Neural cell (in vitro differentiated cells): ENCODE measurements around the gene ZDHHC18. TPM values are rescaled to one million over a fixed set of nuclear protein-coding genes. Genes with fewer than 3 reads are reported as not detected.

Experiments
- H2AFZ ChIP-seq: fragments of 200-600, 300-800 bp; sonication (generic), shearing (Covaris generic); 2 replicates; pipeline ENCODE4 v1.6.0; 2014; ENCODE audit warnings: low read depth, mild to moderate bottlenecking, antibody characterized with exemption, low read length, moderate library complexity
- H3F3A ChIP-seq: fragments of 200-600 bp; shearing (Covaris generic); 2 replicates; pipeline ENCODE4 v1.6.1; 2016; ENCODE audit warnings: mild to moderate bottlenecking, moderate library complexity, mixed read lengths, antibody characterized with exemption, low read length; ENCODE audit not compliant: insufficient read depth, poor library complexity, severe bottlenecking
- H3K27ac ChIP-seq: fragments of 200-600, 300-800 bp; sonication (generic), shearing (Covaris generic); 2 replicates; pipeline ENCODE4 v1.5.1; 2014; ENCODE audit warnings: mild to moderate bottlenecking, low read length, moderate library complexity
- H3K27me3 ChIP-seq: fragments of 300-800, 200-600 bp; sonication (generic), shearing (Covaris generic); 2 replicates; pipeline ENCODE4 v1.6.0; 2014; ENCODE audit warnings: mild to moderate bottlenecking, low read depth, low read length, moderate library complexity; ENCODE audit not compliant: insufficient read depth
- H3K36me3 ChIP-seq: fragments of 300-800, 200-600 bp; sonication (generic), shearing (Covaris generic); 2 replicates; pipeline ENCODE4 v1.5.1; 2014; ENCODE audit warnings: mild to moderate bottlenecking, antibody characterized with exemption, low read length, moderate library complexity; ENCODE audit not compliant: insufficient read depth
- H3K4me2 ChIP-seq: fragments of 300-800, 200-600 bp; sonication (generic), shearing (Covaris generic); 2 replicates; pipeline ENCODE4 v1.6.0; 2014; ENCODE audit warnings: mild to moderate bottlenecking, low read length
- H3K4me3 ChIP-seq: fragments of 300-800, 200-600 bp; sonication (generic), shearing (Covaris generic); 2 replicates; pipeline ENCODE4 v1.5.1; 2014; ENCODE audit warnings: mild to moderate bottlenecking, low read length, moderate library complexity
- H3K79me2 ChIP-seq: fragments of 200-600 bp; shearing (Covaris generic); replicated peaks from 2 replicates; pipeline ENCODE4 v1.6.0; 2014; ENCODE audit warnings: mild to moderate bottlenecking, low read length, moderate library complexity; ENCODE audit not compliant: insufficient read depth
- H3K9ac ChIP-seq: fragments of 300-800, 200-600 bp; sonication (generic), shearing (Covaris generic); 2 replicates; pipeline ENCODE4 v1.6.1; 2016; ENCODE audit warnings: mild to moderate bottlenecking, low read length, mixed read lengths
- H3K9me2 ChIP-seq: fragments of 200-600 bp; shearing (Covaris generic); 2 replicates; pipeline ENCODE4 v1.6.1; 2016; ENCODE audit warnings: mild to moderate bottlenecking, low read length, mixed read lengths; ENCODE audit not compliant: insufficient read depth
- H3K9me3 ChIP-seq: fragments of 200-600, 300-800 bp; sonication (generic), shearing (Covaris generic); 2 replicates; pipeline ENCODE4 v1.6.1; 2016; ENCODE audit warnings: mild to moderate bottlenecking, mixed run types, low read length, moderate library complexity, mixed read lengths
- H4K20me1 ChIP-seq: fragments of 200-600 bp; shearing (Covaris generic); 2 replicates; pipeline ENCODE4 v1.6.1; 2016; ENCODE audit warnings: mild to moderate bottlenecking, mixed run types; ENCODE audit not compliant: insufficient read depth
- EP300 ChIP-seq: fragments of 450-650 bp; conservative IDR thresholded peaks from 2 replicates; pipeline ENCODE4 v1.6.1; 2014; ENCODE audit warnings: antibody characterized with exemption, mild to moderate bottlenecking, moderate library complexity; ENCODE audit not compliant: poor library complexity, severe bottlenecking
- EZH2 ChIP-seq: fragments of 200-600, 300-800 bp; shearing (Covaris generic), sonication (generic); IDR thresholded peaks from 2 replicates; pipeline ENCODE4 v1.6.1; 2014; ENCODE audit warnings: antibody characterized with exemption, low read length, borderline replicate concordance, mild to moderate bottlenecking; ENCODE audit not compliant: insufficient read depth, poor library complexity, severe bottlenecking
- MXI1 ChIP-seq: fragments of 450-650 bp; conservative IDR thresholded peaks from 2 replicates; pipeline ENCODE4 v1.6.1; 2014; ENCODE audit warnings: antibody characterized with exemption, mild to moderate bottlenecking; ENCODE audit not compliant: poor library complexity, severe bottlenecking
- POLR2AphosphoS5 ChIP-seq: IDR thresholded peaks from 2 replicates; pipeline ENCODE4 v1.6.1; 2012
- RAD21 ChIP-seq: fragments of 450-650 bp; conservative IDR thresholded peaks from 2 replicates; pipeline ENCODE4 v1.6.1; 2014; ENCODE audit warnings: antibody characterized with exemption, mild to moderate bottlenecking, moderate library complexity
- SMC3 ChIP-seq: fragments of 450-650 bp; conservative IDR thresholded peaks from 2 replicates; pipeline ENCODE4 v1.6.1; 2014; ENCODE audit warnings: antibody characterized with exemption, mild to moderate bottlenecking, moderate library complexity; ENCODE audit not compliant: poor library complexity
- TAF1 ChIP-seq: IDR thresholded peaks from 2 replicates; pipeline ENCODE4 v1.6.1; 2012; ENCODE audit warnings: low read depth
- polyA plus RNA-seq: library from polyadenylated mRNA; depleted of rRNA; stranded (reverse); fragments of >200 nt; gene quantifications from 2 replicates; pipeline ENCODE4 v1.2.3, GENCODE V29; 2014
- TF ChIP-seq, protein P1 (sequence below): fragments of 450-650 bp; IDR thresholded peaks from 2 replicates; pipeline ENCODE4 v1.5.1; 2014; ENCODE audit warnings: antibody characterized with exemption, mild to moderate bottlenecking, moderate library complexity; ENCODE audit not compliant: poor library complexity, severe bottlenecking
- TF ChIP-seq, protein P2 (sequence below): IDR thresholded peaks from 2 replicates; pipeline ENCODE4 v1.6.1; 2012; ENCODE audit warnings: borderline replicate concordance

The ZDHHC18 gene
- polyA plus RNA-seq, 1 donor from 2014 or later = 23.7 TPM

DNA sequence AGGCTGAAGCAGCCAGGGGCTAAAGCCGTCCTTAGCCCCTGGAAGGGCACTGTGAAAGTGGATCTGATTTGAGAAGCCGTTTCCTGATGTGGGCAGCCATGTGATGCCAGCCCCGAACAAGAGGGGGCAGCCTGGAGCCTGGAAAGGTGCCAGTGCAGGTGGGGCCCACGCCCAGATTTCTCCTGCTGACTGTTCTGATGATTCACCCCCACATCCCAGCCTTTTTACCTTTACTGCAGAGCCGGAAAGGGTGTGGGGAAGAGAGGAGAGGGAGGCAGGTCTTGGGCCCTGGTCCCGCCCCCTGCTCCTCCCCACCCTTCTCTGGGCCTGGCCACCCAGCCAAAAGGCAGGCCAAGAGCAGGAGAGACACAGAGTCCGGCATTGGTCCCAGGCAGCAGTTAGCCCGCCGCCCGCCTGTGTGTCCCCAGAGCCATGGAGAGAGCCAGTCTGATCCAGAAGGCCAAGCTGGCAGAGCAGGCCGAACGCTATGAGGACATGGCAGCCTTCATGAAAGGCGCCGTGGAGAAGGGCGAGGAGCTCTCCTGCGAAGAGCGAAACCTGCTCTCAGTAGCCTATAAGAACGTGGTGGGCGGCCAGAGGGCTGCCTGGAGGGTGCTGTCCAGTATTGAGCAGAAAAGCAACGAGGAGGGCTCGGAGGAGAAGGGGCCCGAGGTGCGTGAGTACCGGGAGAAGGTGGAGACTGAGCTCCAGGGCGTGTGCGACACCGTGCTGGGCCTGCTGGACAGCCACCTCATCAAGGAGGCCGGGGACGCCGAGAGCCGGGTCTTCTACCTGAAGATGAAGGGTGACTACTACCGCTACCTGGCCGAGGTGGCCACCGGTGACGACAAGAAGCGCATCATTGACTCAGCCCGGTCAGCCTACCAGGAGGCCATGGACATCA is 36.5 kb downstream of the ZDHHC18 start, which contains the start of gene SFN:
TSS of gene SFN (plus strand) at position 369 of the 904 bp plus-strand sequence. CDS start at position 433, 64 bp downstream.
- H3F3A ChIP-seq = no peaks in the 10 kb centered on the region
- TF ChIP-seq POLR2AphosphoS5 (no peak), EP300 (no peak), MXI1 (no peak), SMC3 (no peak), RAD21 (no peak), TAF1 (no peak), EZH2 (no peak)
- TF ChIP-seq, protein P1, sequence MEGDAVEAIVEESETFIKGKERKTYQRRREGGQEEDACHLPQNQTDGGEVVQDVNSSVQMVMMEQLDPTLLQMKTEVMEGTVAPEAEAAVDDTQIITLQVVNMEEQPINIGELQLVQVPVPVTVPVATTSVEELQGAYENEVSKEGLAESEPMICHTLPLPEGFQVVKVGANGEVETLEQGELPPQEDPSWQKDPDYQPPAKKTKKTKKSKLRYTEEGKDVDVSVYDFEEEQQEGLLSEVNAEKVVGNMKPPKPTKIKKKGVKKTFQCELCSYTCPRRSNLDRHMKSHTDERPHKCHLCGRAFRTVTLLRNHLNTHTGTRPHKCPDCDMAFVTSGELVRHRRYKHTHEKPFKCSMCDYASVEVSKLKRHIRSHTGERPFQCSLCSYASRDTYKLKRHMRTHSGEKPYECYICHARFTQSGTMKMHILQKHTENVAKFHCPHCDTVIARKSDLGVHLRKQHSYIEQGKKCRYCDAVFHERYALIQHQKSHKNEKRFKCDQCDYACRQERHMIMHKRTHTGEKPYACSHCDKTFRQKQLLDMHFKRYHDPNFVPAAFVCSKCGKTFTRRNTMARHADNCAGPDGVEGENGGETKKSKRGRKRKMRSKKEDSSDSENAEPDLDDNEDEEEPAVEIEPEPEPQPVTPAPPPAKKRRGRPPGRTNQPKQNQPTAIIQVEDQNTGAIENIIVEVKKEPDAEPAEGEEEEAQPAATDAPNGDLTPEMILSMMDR = no peak
- TF ChIP-seq, protein P2, sequence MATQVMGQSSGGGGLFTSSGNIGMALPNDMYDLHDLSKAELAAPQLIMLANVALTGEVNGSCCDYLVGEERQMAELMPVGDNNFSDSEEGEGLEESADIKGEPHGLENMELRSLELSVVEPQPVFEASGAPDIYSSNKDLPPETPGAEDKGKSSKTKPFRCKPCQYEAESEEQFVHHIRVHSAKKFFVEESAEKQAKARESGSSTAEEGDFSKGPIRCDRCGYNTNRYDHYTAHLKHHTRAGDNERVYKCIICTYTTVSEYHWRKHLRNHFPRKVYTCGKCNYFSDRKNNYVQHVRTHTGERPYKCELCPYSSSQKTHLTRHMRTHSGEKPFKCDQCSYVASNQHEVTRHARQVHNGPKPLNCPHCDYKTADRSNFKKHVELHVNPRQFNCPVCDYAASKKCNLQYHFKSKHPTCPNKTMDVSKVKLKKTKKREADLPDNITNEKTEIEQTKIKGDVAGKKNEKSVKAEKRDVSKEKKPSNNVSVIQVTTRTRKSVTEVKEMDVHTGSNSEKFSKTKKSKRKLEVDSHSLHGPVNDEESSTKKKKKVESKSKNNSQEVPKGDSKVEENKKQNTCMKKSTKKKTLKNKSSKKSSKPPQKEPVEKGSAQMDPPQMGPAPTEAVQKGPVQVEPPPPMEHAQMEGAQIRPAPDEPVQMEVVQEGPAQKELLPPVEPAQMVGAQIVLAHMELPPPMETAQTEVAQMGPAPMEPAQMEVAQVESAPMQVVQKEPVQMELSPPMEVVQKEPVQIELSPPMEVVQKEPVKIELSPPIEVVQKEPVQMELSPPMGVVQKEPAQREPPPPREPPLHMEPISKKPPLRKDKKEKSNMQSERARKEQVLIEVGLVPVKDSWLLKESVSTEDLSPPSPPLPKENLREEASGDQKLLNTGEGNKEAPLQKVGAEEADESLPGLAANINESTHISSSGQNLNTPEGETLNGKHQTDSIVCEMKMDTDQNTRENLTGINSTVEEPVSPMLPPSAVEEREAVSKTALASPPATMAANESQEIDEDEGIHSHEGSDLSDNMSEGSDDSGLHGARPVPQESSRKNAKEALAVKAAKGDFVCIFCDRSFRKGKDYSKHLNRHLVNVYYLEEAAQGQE = no peak
- no peaks in the 10 kb centered on the region for H3K27me3 ChIP-seq
- H2AFZ ChIP-seq = no peak within 1 kb of the TSS
- no peaks in the 10 kb centered on the region for H3K36me3 ChIP-seq
- no peak within 1 kb of the TSS for H3K4me3 ChIP-seq
- no peaks in the 10 kb centered on the region for H3K79me2 ChIP-seq
- no peak within 1 kb of the TSS for H3K9ac ChIP-seq
- H3K4me2 ChIP-seq = no peak within 1 kb of the TSS
- H3K9me3 ChIP-seq = no peaks in the 10 kb centered on the region
- H4K20me1 ChIP-seq = no peaks in the 10 kb centered on the region
- H3K9me2 ChIP-seq = no peaks in the 10 kb centered on the region
- H3K27ac ChIP-seq = no peak within 1 kb of the TSS

DNA sequence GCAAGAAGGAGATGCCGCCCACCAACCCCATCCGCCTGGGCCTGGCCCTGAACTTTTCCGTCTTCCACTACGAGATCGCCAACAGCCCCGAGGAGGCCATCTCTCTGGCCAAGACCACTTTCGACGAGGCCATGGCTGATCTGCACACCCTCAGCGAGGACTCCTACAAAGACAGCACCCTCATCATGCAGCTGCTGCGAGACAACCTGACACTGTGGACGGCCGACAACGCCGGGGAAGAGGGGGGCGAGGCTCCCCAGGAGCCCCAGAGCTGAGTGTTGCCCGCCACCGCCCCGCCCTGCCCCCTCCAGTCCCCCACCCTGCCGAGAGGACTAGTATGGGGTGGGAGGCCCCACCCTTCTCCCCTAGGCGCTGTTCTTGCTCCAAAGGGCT is 37.2 kb downstream of the ZDHHC18 start:
- Histone ChIP-seq H4K20me1 (no peaks in the 10 kb centered on the region), H3K4me3 (no peak overlapping the region), H3K27me3 (no peaks in the 10 kb centered on the region), H3K4me2 (no peak overlapping the region), H3K9ac (no peak overlapping the region), H3K36me3 (no peaks in the 10 kb centered on the region), H3K9me2 (no peaks in the 10 kb centered on the region), H3K27ac (no peak overlapping the region), H3K79me2 (no peaks in the 10 kb centered on the region), H2AFZ (no peak overlapping the region), H3F3A (no peaks in the 10 kb centered on the region), H3K9me3 (no peaks in the 10 kb centered on the region)
- TF ChIP-seq RAD21 (no peak), POLR2AphosphoS5 (no peak), SMC3 (no peak), EP300 (no peak), TAF1 (no peak), EZH2 (no peak)
- TF ChIP-seq, protein P1 = no peak
- TF ChIP-seq, protein P2 = no peak
